Osteoblast (primary cell): Measurements from ENCODE around the gene MROH2B. TPM values are rescaled to one million over a fixed set of nuclear protein-coding genes. Genes with fewer than 3 reads are reported as not detected.

Source experiments
- DNase-seq: peaks from one replicate; pipeline ENCODE4 v3.0.0; 2011; ENCODE audit warnings: low spot score, mixed read lengths; ENCODE audit not compliant: insufficient read length; ENCODE audit errors: missing footprints
- H2AFZ ChIP-seq: 2 replicates; pipeline ENCODE4 v1.6.0; 2011; ENCODE audit warnings: mild to moderate bottlenecking, low read length
- H3K27ac ChIP-seq: 2 replicates; pipeline ENCODE4 v1.5.1; 2011; ENCODE audit warnings: mild to moderate bottlenecking, low read depth, low read length, moderate library complexity
- H3K27me3 ChIP-seq: 2 replicates; pipeline ENCODE4 v1.6.0; 2012; ENCODE audit warnings: mild to moderate bottlenecking, control low read depth, inconsistent platforms, low read length, moderate library complexity; ENCODE audit not compliant: insufficient read depth
- H3K36me3 ChIP-seq: 2 replicates; pipeline ENCODE4 v1.5.1; 2011; ENCODE audit warnings: mild to moderate bottlenecking, low read length, control low read depth, moderate library complexity; ENCODE audit not compliant: insufficient read depth
- H3K4me1 ChIP-seq: 2 replicates; pipeline ENCODE4 v1.5.1; 2011; ENCODE audit warnings: mild to moderate bottlenecking, low read length, control low read depth, moderate library complexity; ENCODE audit not compliant: insufficient read depth
- H3K4me2 ChIP-seq: 2 replicates; pipeline ENCODE4 v1.6.0; 2011; ENCODE audit warnings: mild to moderate bottlenecking, low read length; ENCODE audit not compliant: insufficient read depth
- H3K4me3 ChIP-seq: fragments of 200-600 bp; sonication (generic); 3 replicates; pipeline ENCODE4 v1.5.1; 2012; ENCODE audit warnings: mild to moderate bottlenecking, low read length, inconsistent platforms; ENCODE audit not compliant: insufficient read depth
- H3K79me2 ChIP-seq: 2 replicates; pipeline ENCODE4 v1.6.0; 2012; ENCODE audit warnings: mild to moderate bottlenecking, low read length, control low read depth, inconsistent platforms; ENCODE audit not compliant: insufficient read depth
- H3K9me3 ChIP-seq: 2 replicates; pipeline ENCODE4 v1.5.1; 2011; ENCODE audit warnings: low read depth, low read length, control low read depth
- H4K20me1 ChIP-seq: 2 replicates; pipeline ENCODE4 v1.6.0; 2012; ENCODE audit warnings: mild to moderate bottlenecking, low read length, control low read depth; ENCODE audit not compliant: insufficient read depth
- CTCF ChIP-seq: IDR thresholded peaks from 2 replicates; pipeline ENCODE4 v1.5.1; 2011; ENCODE audit warnings: mild to moderate bottlenecking, low read depth, low read length, moderate library complexity; ENCODE audit errors: extremely low read depth
- total RNA-seq: library from RNA; depleted of rRNA; stranded (reverse); fragments of >200 nt; gene quantifications from 2 replicates; pipeline ENCODE4 v1.2.3, GENCODE V29; 2012

The MROH2B gene
- total RNA-seq, 1 donor: not detected

- H4K20me1 ChIP-seq: no peaks in the 10 kb centered on the region
- no peak for DNase-seq
- no peak overlapping the region for H3K4me2 ChIP-seq
- no peak overlapping the region for H2AFZ ChIP-seq
- no peaks in the 10 kb centered on the region for H3K4me1 ChIP-seq
- TF ChIP-seq CTCF: no peak
- H3K36me3 ChIP-seq: no peaks in the 10 kb centered on the region
- H3K4me3 ChIP-seq: no peak overlapping the region
- no peaks in the 10 kb centered on the region for H3K79me2 ChIP-seq
- H3K27ac ChIP-seq: no peak overlapping the region
- H3K27me3 ChIP-seq: no peaks in the 10 kb centered on the region
- no peaks in the 10 kb centered on the region for H3K9me3 ChIP-seq
These were observed 13.2 kb downstream of the MROH2B start for GRCh38 chr5:41057940-41058339.

DNA sequence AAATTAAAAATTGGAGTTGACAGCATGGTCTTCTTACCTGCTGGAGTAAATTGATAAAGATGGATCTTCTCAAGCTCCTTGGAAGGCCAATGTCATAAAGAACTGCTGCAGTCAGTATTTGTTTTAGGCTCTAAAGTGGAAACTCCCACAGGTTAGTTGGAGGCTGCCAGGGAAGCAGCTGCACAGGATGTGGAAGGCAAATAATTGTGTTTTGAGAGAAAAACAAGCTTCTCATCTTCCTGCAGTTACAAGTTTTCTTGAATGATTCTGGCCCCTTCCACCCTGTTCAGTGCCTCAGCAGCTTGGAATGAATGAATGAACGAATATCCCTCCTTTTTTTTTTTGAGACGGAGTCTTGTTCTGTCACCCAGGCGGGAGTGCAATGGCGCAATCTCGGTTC lies 13.9 kb downstream of the MROH2B start:
- no peak overlapping the region for H3K4me2 ChIP-seq
- no peak for TF ChIP-seq CTCF
- no peaks in the 10 kb centered on the region for H3K27me3 ChIP-seq
- H3K27ac ChIP-seq: no peak overlapping the region
- H3K4me3 ChIP-seq: no peak overlapping the region
- no peaks in the 10 kb centered on the region for H3K36me3 ChIP-seq
- no peaks in the 10 kb centered on the region for H3K79me2 ChIP-seq
- H3K4me1 ChIP-seq: no peaks in the 10 kb centered on the region
- H4K20me1 ChIP-seq: no peaks in the 10 kb centered on the region
- DNase-seq: no peak
- H3K9me3 ChIP-seq: no peaks in the 10 kb centered on the region
- no peak overlapping the region for H2AFZ ChIP-seq

DNA sequence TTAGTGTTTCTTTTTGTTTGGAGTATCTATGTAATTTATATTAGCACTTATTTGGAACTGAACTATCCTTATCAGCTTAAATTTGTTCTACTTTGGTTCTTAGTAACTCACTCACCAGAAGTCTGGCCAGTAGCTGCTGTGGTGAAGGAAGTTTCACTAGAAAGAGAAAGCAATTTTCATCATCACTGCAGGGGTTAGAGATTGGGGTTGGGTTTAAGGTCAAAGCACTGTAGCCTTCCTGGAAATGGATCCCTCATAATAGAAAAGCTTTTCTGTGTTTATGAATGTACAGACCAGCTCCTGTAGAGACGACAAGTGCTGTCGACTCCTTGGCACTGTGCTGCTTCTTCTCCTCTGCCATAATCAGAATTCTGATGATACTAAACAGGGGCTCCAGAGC lies 22.2 kb downstream of the MROH2B start:
- Histone ChIP-seq H4K20me1 (no peaks in the 10 kb centered on the region), H3K4me2 (no peak overlapping the region), H3K36me3 (no peaks in the 10 kb centered on the region), H3K27ac (no peak overlapping the region), H3K4me1 (no peaks in the 10 kb centered on the region), H3K27me3 (no peaks in the 10 kb centered on the region), H3K4me3 (no peak overlapping the region), H3K79me2 (no peaks in the 10 kb centered on the region), H3K9me3 (no peaks in the 10 kb centered on the region), H2AFZ (no peak overlapping the region)
- DNase-seq: no peak
- no peak for TF ChIP-seq CTCF

DNA sequence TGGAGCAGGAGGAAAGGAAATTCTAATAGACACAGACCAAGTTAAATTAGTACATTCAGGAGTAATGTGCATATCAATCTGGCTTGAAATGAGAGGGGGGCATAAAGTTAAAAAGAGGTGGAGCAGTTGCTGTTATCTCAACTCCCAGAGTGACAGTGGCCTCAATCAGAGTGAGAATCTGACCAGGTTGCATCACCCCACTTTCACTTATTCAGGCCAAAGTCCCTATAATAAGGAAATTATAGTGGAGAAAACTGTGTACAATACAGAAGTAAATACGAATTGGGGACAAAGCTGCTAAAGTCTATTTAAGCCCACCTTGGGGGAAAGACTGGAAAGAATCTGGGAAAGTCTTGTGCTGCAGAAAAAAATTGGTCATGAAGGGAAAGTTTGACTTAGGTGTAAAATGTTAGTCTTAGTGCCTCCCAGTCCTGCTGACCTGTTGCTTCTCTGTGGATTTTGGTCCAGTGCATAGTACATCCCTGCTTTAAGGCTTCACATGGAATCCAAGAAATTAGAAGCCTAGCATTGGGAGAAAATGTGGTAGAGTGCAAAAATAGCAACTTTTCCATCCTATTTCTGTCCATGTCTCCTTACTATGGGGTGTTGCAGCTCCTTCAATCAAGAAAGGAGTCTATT lies 27.9 kb downstream of the MROH2B start:
- Histone ChIP-seq H3K9me3 (no peaks in the 10 kb centered on the region), H3K27ac (no peak overlapping the region), H3K36me3 (no peaks in the 10 kb centered on the region), H4K20me1 (no peaks in the 10 kb centered on the region), H3K4me3 (no peak overlapping the region), H3K4me2 (no peak overlapping the region), H3K27me3 (no peaks in the 10 kb centered on the region), H3K4me1 (no peaks in the 10 kb centered on the region), H3K79me2 (no peaks in the 10 kb centered on the region), H2AFZ (no peak overlapping the region)
- no peak for TF ChIP-seq CTCF
- DNase-seq: no peak
